Neural cell (in vitro differentiated cells): ENCODE data around the gene SNCB. TPM values are rescaled to one million over a fixed set of nuclear protein-coding genes. Genes with fewer than 3 reads are reported as not detected.

Source experiments
- H2AFZ ChIP-seq: fragments of 200-600, 300-800 bp; sonication (generic), shearing (Covaris generic); 2 replicates; pipeline ENCODE4 v1.6.0; 2014; ENCODE audit warnings: low read depth, mild to moderate bottlenecking, antibody characterized with exemption, low read length, moderate library complexity
- H3F3A ChIP-seq: fragments of 200-600 bp; shearing (Covaris generic); 2 replicates; pipeline ENCODE4 v1.6.1; 2016; ENCODE audit warnings: mild to moderate bottlenecking, moderate library complexity, mixed read lengths, antibody characterized with exemption, low read length; ENCODE audit not compliant: insufficient read depth, poor library complexity, severe bottlenecking
- H3K27ac ChIP-seq: fragments of 200-600, 300-800 bp; sonication (generic), shearing (Covaris generic); 2 replicates; pipeline ENCODE4 v1.5.1; 2014; ENCODE audit warnings: mild to moderate bottlenecking, low read length, moderate library complexity
- H3K27me3 ChIP-seq: fragments of 300-800, 200-600 bp; sonication (generic), shearing (Covaris generic); 2 replicates; pipeline ENCODE4 v1.6.0; 2014; ENCODE audit warnings: mild to moderate bottlenecking, low read depth, low read length, moderate library complexity; ENCODE audit not compliant: insufficient read depth
- H3K36me3 ChIP-seq: fragments of 300-800, 200-600 bp; sonication (generic), shearing (Covaris generic); 2 replicates; pipeline ENCODE4 v1.5.1; 2014; ENCODE audit warnings: mild to moderate bottlenecking, antibody characterized with exemption, low read length, moderate library complexity; ENCODE audit not compliant: insufficient read depth
- H3K4me2 ChIP-seq: fragments of 300-800, 200-600 bp; sonication (generic), shearing (Covaris generic); 2 replicates; pipeline ENCODE4 v1.6.0; 2014; ENCODE audit warnings: mild to moderate bottlenecking, low read length
- H3K4me3 ChIP-seq: fragments of 300-800, 200-600 bp; sonication (generic), shearing (Covaris generic); 2 replicates; pipeline ENCODE4 v1.5.1; 2014; ENCODE audit warnings: mild to moderate bottlenecking, low read length, moderate library complexity
- H3K79me2 ChIP-seq: fragments of 200-600 bp; shearing (Covaris generic); replicated peaks from 2 replicates; pipeline ENCODE4 v1.6.0; 2014; ENCODE audit warnings: mild to moderate bottlenecking, low read length, moderate library complexity; ENCODE audit not compliant: insufficient read depth
- H3K9ac ChIP-seq: fragments of 300-800, 200-600 bp; sonication (generic), shearing (Covaris generic); 2 replicates; pipeline ENCODE4 v1.6.1; 2016; ENCODE audit warnings: mild to moderate bottlenecking, low read length, mixed read lengths
- H3K9me2 ChIP-seq: fragments of 200-600 bp; shearing (Covaris generic); 2 replicates; pipeline ENCODE4 v1.6.1; 2016; ENCODE audit warnings: mild to moderate bottlenecking, low read length, mixed read lengths; ENCODE audit not compliant: insufficient read depth
- H3K9me3 ChIP-seq: fragments of 200-600, 300-800 bp; sonication (generic), shearing (Covaris generic); 2 replicates; pipeline ENCODE4 v1.6.1; 2016; ENCODE audit warnings: mild to moderate bottlenecking, mixed run types, low read length, moderate library complexity, mixed read lengths
- H4K20me1 ChIP-seq: fragments of 200-600 bp; shearing (Covaris generic); 2 replicates; pipeline ENCODE4 v1.6.1; 2016; ENCODE audit warnings: mild to moderate bottlenecking, mixed run types; ENCODE audit not compliant: insufficient read depth
- EP300 ChIP-seq: fragments of 450-650 bp; conservative IDR thresholded peaks from 2 replicates; pipeline ENCODE4 v1.6.1; 2014; ENCODE audit warnings: antibody characterized with exemption, mild to moderate bottlenecking, moderate library complexity; ENCODE audit not compliant: poor library complexity, severe bottlenecking
- EZH2 ChIP-seq: fragments of 200-600, 300-800 bp; shearing (Covaris generic), sonication (generic); IDR thresholded peaks from 2 replicates; pipeline ENCODE4 v1.6.1; 2014; ENCODE audit warnings: antibody characterized with exemption, low read length, borderline replicate concordance, mild to moderate bottlenecking; ENCODE audit not compliant: insufficient read depth, poor library complexity, severe bottlenecking
- MXI1 ChIP-seq: fragments of 450-650 bp; conservative IDR thresholded peaks from 2 replicates; pipeline ENCODE4 v1.6.1; 2014; ENCODE audit warnings: antibody characterized with exemption, mild to moderate bottlenecking; ENCODE audit not compliant: poor library complexity, severe bottlenecking
- POLR2AphosphoS5 ChIP-seq: IDR thresholded peaks from 2 replicates; pipeline ENCODE4 v1.6.1; 2012
- RAD21 ChIP-seq: fragments of 450-650 bp; conservative IDR thresholded peaks from 2 replicates; pipeline ENCODE4 v1.6.1; 2014; ENCODE audit warnings: antibody characterized with exemption, mild to moderate bottlenecking, moderate library complexity
- SMC3 ChIP-seq: fragments of 450-650 bp; conservative IDR thresholded peaks from 2 replicates; pipeline ENCODE4 v1.6.1; 2014; ENCODE audit warnings: antibody characterized with exemption, mild to moderate bottlenecking, moderate library complexity; ENCODE audit not compliant: poor library complexity
- TAF1 ChIP-seq: IDR thresholded peaks from 2 replicates; pipeline ENCODE4 v1.6.1; 2012; ENCODE audit warnings: low read depth
- polyA plus RNA-seq: library from polyadenylated mRNA; depleted of rRNA; stranded (reverse); fragments of >200 nt; gene quantifications from 2 replicates; pipeline ENCODE4 v1.2.3, GENCODE V29; 2014
- TF ChIP-seq, protein P1 (sequence below): fragments of 450-650 bp; IDR thresholded peaks from 2 replicates; pipeline ENCODE4 v1.5.1; 2014; ENCODE audit warnings: antibody characterized with exemption, mild to moderate bottlenecking, moderate library complexity; ENCODE audit not compliant: poor library complexity, severe bottlenecking
- TF ChIP-seq, protein P2 (sequence below): IDR thresholded peaks from 2 replicates; pipeline ENCODE4 v1.6.1; 2012; ENCODE audit warnings: borderline replicate concordance

SNCB gene
- polyA plus RNA-seq, 1 donor from 2014 or later, result 10.1 TPM

DNA sequence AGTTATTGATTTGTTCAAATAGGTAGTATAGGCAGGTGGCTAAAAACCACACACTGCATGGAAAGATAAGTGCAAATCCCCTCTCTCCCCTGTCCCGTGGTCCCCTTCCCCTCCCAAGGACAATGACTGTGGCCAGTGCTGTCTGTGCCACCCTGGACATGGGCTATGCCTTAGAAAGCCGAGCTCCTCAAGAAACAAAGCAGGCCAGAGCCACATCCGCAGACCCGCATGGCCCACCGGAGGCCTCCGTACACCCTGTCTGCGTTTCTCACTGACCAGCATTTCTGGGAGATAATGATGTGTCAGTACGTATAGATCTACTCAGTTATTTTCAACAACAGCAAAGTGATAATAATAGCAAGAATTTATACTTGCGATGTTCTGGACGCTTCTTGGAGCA is 33.2 kb upstream of the SNCB start:
- Histone ChIP-seq H3K36me3 (no peaks in the 10 kb centered on the region), H3K27me3 (no peaks in the 10 kb centered on the region), H3K9ac (no peak overlapping the region), H3K9me2 (no peaks in the 10 kb centered on the region), H3K4me2 (no peak overlapping the region), H3K27ac (no peak overlapping the region), H3F3A (no peaks in the 10 kb centered on the region), H2AFZ (no peak overlapping the region), H3K4me3 (no peak overlapping the region), H3K79me2 (no peaks in the 10 kb centered on the region), H4K20me1 (no peaks in the 10 kb centered on the region), H3K9me3 (no peaks in the 10 kb centered on the region)
- TF ChIP-seq TAF1 (no peak), EZH2 (no peak), MXI1 (no peak), EP300 (no peak), SMC3 (no peak), POLR2AphosphoS5 (no peak), RAD21 (no peak)
- TF ChIP-seq, protein P1, sequence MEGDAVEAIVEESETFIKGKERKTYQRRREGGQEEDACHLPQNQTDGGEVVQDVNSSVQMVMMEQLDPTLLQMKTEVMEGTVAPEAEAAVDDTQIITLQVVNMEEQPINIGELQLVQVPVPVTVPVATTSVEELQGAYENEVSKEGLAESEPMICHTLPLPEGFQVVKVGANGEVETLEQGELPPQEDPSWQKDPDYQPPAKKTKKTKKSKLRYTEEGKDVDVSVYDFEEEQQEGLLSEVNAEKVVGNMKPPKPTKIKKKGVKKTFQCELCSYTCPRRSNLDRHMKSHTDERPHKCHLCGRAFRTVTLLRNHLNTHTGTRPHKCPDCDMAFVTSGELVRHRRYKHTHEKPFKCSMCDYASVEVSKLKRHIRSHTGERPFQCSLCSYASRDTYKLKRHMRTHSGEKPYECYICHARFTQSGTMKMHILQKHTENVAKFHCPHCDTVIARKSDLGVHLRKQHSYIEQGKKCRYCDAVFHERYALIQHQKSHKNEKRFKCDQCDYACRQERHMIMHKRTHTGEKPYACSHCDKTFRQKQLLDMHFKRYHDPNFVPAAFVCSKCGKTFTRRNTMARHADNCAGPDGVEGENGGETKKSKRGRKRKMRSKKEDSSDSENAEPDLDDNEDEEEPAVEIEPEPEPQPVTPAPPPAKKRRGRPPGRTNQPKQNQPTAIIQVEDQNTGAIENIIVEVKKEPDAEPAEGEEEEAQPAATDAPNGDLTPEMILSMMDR, result no peak
- TF ChIP-seq, protein P2, sequence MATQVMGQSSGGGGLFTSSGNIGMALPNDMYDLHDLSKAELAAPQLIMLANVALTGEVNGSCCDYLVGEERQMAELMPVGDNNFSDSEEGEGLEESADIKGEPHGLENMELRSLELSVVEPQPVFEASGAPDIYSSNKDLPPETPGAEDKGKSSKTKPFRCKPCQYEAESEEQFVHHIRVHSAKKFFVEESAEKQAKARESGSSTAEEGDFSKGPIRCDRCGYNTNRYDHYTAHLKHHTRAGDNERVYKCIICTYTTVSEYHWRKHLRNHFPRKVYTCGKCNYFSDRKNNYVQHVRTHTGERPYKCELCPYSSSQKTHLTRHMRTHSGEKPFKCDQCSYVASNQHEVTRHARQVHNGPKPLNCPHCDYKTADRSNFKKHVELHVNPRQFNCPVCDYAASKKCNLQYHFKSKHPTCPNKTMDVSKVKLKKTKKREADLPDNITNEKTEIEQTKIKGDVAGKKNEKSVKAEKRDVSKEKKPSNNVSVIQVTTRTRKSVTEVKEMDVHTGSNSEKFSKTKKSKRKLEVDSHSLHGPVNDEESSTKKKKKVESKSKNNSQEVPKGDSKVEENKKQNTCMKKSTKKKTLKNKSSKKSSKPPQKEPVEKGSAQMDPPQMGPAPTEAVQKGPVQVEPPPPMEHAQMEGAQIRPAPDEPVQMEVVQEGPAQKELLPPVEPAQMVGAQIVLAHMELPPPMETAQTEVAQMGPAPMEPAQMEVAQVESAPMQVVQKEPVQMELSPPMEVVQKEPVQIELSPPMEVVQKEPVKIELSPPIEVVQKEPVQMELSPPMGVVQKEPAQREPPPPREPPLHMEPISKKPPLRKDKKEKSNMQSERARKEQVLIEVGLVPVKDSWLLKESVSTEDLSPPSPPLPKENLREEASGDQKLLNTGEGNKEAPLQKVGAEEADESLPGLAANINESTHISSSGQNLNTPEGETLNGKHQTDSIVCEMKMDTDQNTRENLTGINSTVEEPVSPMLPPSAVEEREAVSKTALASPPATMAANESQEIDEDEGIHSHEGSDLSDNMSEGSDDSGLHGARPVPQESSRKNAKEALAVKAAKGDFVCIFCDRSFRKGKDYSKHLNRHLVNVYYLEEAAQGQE, result no peak

GRCh38 chr5:176662371-176663333 is 32.3 kb upstream of the SNCB start:
- H3K79me2 ChIP-seq, result no peaks in the 10 kb centered on the region
- no peaks in the 10 kb centered on the region for H3K27me3 ChIP-seq
- no peak overlapping the region for H2AFZ ChIP-seq
- TF ChIP-seq SMC3 (no peak), RAD21 (no peak), MXI1 (no peak), EP300 (no peak), POLR2AphosphoS5 (no peak), EZH2 (no peak), TAF1 (no peak)
- TF ChIP-seq, protein P1, result no peak
- TF ChIP-seq, protein P2, result no peak
- no peaks in the 10 kb centered on the region for H3K36me3 ChIP-seq
- H3F3A ChIP-seq, result no peaks in the 10 kb centered on the region
- H3K4me3 ChIP-seq, result no peak overlapping the region
- no peaks in the 10 kb centered on the region for H3K9me3 ChIP-seq
- no peak overlapping the region for H3K27ac ChIP-seq
- H3K9ac ChIP-seq, result no peak overlapping the region
- no peaks in the 10 kb centered on the region for H3K9me2 ChIP-seq
- no peaks in the 10 kb centered on the region for H4K20me1 ChIP-seq
- no peak overlapping the region for H3K4me2 ChIP-seq
